ENCODE data around the gene SETBP1.

SETBP1 gene

DNA sequence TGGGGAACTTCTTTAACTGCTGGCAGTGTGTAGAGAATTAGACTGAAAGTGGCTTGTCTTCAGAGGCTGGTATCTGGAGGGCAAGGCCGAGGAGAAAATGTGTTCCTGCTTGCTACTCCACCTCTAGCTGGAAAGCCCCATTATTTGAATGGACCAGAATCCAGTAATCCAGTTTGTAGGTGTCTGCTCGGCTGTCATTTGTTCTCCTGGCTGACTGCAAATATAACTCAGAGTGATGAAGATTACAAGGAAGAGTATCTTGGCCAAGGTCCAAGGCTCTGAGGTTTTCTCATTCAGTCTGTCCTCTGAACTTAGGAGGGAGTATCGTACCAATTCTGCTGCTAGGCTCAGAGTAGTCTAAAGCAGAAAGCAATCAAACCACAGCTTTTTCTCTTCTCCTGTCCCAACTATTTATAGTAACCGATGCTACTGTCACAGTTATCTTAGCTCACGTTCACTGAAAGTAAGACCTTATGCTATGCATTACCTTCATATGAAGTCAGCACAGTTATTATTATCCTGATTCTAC, 228.6 kb downstream of the SETBP1 start:
- Mint-ChIP-seq H3K4me1 (no peaks in the 10 kb centered on the region), H3K4me3 (no peak overlapping the region), H3K9me3 (peaks cover 4% of the 10 kb centered on the region), H3K27me3 (ENCODE audit: low read depth, poor library complexity) (peaks cover 6% of the 10 kb centered on the region), H3K27ac (no peak overlapping the region), H3K36me3 (ENCODE audit: low read depth) (peaks cover 1% of the 10 kb centered on the region)
- TF ChIP-seq, protein P1, sequence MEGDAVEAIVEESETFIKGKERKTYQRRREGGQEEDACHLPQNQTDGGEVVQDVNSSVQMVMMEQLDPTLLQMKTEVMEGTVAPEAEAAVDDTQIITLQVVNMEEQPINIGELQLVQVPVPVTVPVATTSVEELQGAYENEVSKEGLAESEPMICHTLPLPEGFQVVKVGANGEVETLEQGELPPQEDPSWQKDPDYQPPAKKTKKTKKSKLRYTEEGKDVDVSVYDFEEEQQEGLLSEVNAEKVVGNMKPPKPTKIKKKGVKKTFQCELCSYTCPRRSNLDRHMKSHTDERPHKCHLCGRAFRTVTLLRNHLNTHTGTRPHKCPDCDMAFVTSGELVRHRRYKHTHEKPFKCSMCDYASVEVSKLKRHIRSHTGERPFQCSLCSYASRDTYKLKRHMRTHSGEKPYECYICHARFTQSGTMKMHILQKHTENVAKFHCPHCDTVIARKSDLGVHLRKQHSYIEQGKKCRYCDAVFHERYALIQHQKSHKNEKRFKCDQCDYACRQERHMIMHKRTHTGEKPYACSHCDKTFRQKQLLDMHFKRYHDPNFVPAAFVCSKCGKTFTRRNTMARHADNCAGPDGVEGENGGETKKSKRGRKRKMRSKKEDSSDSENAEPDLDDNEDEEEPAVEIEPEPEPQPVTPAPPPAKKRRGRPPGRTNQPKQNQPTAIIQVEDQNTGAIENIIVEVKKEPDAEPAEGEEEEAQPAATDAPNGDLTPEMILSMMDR (IDR thresholded peaks at IDR 0.05) = no peak
- no peak for DNase-seq

DNA sequence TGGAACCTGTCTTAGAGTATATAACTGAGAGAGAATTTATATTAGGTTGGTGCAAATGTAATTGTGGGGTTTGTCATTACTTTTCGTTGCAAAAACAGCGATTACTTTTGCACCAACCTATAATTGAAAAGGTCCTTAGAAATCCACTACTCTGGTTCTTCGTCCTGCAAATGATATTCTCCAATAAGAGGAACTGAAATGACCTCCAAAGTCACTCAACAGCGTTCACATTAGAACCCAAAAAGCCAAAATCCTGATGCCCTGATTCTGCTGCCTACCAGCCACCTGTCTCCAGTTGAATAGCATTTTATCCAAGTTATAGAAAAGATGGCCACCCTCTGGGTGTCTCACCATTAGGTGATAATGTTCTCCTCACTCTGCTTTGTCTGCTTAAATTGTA, 230.6 kb downstream of the SETBP1 start:
- H3K4me3 Mint-ChIP-seq = no peak overlapping the region
- no peak overlapping the region for H3K27ac Mint-ChIP-seq
- TF ChIP-seq, protein P1 (IDR thresholded peaks at IDR 0.05) = no peak
- DNase-seq = no peak
- peaks cover 4% of the 10 kb centered on the region for H3K4me1 Mint-ChIP-seq
- peaks cover 4% of the 10 kb centered on the region for H3K9me3 Mint-ChIP-seq
- peaks cover 4% of the 10 kb centered on the region for H3K36me3 Mint-ChIP-seq (ENCODE audit: low read depth)
- peaks cover 4% of the 10 kb centered on the region for H3K27me3 Mint-ChIP-seq (ENCODE audit: low read depth, poor library complexity)

DNA sequence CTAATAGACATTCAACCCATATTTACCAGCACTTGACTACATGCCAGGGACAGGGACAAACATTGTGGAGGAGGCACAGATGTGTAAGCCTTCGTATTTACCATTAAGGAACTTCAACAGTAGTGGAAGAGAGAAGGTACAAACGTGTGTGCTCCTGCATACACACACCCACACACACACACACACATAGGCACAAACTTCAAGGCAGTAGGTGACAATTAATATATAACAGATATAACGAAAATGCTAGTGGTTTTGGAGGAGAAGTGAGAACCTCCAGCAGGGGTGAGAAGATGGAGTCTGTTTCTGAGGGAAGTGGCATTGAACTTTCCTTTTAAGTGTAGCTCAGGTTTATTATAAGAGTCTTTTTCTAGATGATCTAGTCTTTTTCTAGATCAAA, 231.1 kb downstream of the SETBP1 start:
- Mint-ChIP-seq H3K27me3 (ENCODE audit: low read depth, poor library complexity) (peaks cover 4% of the 10 kb centered on the region), H3K36me3 (ENCODE audit: low read depth) (peaks cover 4% of the 10 kb centered on the region), H3K9me3 (peaks cover 4% of the 10 kb centered on the region), H3K4me1 (peaks cover 9% of the 10 kb centered on the region), H3K27ac (no peak overlapping the region), H3K4me3 (no peak overlapping the region)
- TF ChIP-seq, protein P1 (IDR thresholded peaks at IDR 0.05) = no peak
- no peak for DNase-seq

DNA sequence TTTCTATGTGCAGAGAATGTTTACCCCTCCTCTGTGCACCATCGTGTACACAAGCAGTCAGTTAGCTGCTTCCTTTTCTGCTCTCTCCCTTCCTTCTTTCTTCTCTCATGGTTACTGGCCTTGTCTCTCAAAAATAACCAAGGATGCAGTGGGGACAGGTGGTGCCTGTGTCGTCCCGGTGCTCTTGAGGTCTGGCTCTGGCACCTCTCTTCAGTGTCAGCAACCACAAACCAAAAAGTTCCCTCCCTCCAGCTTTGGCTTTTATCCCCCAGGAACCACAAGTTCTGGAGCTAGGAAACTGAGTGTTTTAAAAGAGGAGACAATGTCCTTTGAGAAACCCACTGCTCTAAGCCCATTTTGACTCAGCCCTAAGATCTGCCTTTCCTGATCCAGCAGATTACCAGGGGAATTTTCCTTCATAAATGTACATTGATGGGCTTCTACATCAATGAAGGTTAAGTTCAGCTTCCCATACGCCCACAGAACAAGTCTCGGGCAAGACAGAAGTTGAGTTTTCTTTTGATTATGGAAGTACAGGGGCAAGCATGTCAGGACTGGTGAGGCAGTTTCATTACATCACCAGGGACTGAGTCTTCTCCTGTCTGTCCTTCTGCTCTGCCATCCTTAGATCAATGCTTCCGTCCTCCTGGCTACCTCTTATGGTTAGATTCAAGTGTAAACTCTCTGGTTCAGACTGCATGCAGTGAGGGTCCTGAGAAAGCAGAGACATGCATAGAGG, 232.2 kb downstream of the SETBP1 start:
- Mint-ChIP-seq H3K27ac (peak overlapping the region; percentile 87), H3K4me1 (peaks cover 17% of the 10 kb centered on the region), H3K27me3 (ENCODE audit: low read depth, poor library complexity) (peaks cover 4% of the 10 kb centered on the region), H3K36me3 (ENCODE audit: low read depth) (peaks cover 4% of the 10 kb centered on the region), H3K4me3 (no peak overlapping the region), H3K9me3 (peaks cover 4% of the 10 kb centered on the region)
- no peak for DNase-seq
- TF ChIP-seq, protein P1 (IDR thresholded peaks at IDR 0.05) = no peak

DNA sequence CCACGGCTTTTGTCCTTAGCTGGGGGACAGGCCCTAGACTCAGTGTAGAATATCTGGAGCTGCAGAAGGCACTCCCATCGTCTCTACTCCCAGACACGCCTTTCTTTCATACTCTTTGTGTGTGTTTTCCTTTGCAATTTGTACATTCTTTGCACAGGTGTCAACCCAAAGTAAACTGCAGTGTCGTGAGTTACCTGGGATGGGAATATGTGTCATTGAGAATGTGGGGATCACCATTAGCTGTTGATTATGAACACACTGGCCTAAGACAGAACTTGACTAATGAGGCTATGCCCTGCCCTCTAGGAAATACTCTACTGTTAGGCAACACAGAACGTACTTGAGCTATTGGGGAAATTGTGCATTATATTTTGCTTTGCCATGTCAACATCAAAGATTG, 233.3 kb downstream of the SETBP1 start:
- no peak overlapping the region for H3K27ac Mint-ChIP-seq

More for the DNA sequence above, 233.3 kb downstream of the SETBP1 start:
- Mint-ChIP-seq H3K4me3 (no peak overlapping the region), H3K27me3 (ENCODE audit: low read depth, poor library complexity) (peaks cover 4% of the 10 kb centered on the region), H3K4me1 (peaks cover 17% of the 10 kb centered on the region), H3K9me3 (no peaks in the 10 kb centered on the region), H3K36me3 (ENCODE audit: low read depth) (peaks cover 4% of the 10 kb centered on the region)
- DNase-seq = no peak
- TF ChIP-seq, protein P1 (IDR thresholded peaks at IDR 0.05) = no peak

All from nephron progenitor cell (in vitro differentiated cells).